CD14-positive monocyte (primary cell): ENCODE measurements around the gene CYREN. TPM values are rescaled to one million over a fixed set of nuclear protein-coding genes. Genes with fewer than 3 reads are reported as not detected.

ENCODE experiments used
- DNase-seq, 3 donors: peaks; one replicate each; pipeline ENCODE4 v3.0.0-alpha.2; 2011 to 2022
- H2AFZ ChIP-seq: 2 replicates; pipeline ENCODE4 v1.6.0; 2012; ENCODE audit warnings: mild to moderate bottlenecking, low read depth, low read length, inconsistent platforms; ENCODE audit not compliant: insufficient read depth, poor library complexity, severe bottlenecking
- H3K27ac ChIP-seq, 2 donors: 1 replicate in 1 of 2; 2 replicates in 1 of 2; pipeline ENCODE4 v1.5.1; 2012 to 2013; ENCODE audit warnings: low read length in 2 of 2, control low read depth in 1 of 2, inconsistent platforms in 1 of 2, low read depth in 1 of 2, mild to moderate bottlenecking in 1 of 2
- H3K27me3 ChIP-seq, 2 donors: one replicate each; pipeline versions ENCODE4 v1.6.0 to v1.6.1; 2011 to 2013; ENCODE audit warnings: low read length in 2 of 2; ENCODE audit not compliant: control insufficient read depth in 2 of 2, insufficient read depth in 2 of 2
- H3K36me3 ChIP-seq, 2 donors: replicated peaks in 1 of 2; 1 replicate in 1 of 2; 2 replicates in 1 of 2; pipeline versions ENCODE4 v1.5.1 to v1.6.1; 2012 to 2013; ENCODE audit warnings: low read length in 2 of 2, control low read depth in 1 of 2, inconsistent platforms in 1 of 2, mild to moderate bottlenecking in 1 of 2; ENCODE audit not compliant: insufficient read depth in 2 of 2, control insufficient read depth in 1 of 2
- H3K4me1 ChIP-seq, 2 donors: 1 replicate in 1 of 2; 2 replicates in 1 of 2; pipeline versions ENCODE4 v1.5.1 to v1.6.1; 2012 to 2013; ENCODE audit warnings: low read length in 2 of 2, control low read depth in 1 of 2, inconsistent platforms in 1 of 2, mild to moderate bottlenecking in 1 of 2, moderate library complexity in 1 of 2; ENCODE audit not compliant: insufficient read depth in 2 of 2, control insufficient read depth in 1 of 2
- H3K4me2 ChIP-seq: replicated peaks from 2 replicates; pipeline ENCODE3; 2012; ENCODE audit warnings: low read length, moderate library complexity, mild to moderate bottlenecking; ENCODE audit not compliant: poor library complexity, severe bottlenecking; ENCODE audit errors: extremely low read depth
- H3K4me3 ChIP-seq, 3 experiments: fragments of 200-600 bp in 1 of 3; sonication (generic) in 1 of 3; replicated peaks in 1 of 3; 1 replicate in 2 of 3; 2 replicates in 1 of 3; pipeline ENCODE4 v1.5.1; 2011 to 2013; ENCODE audit warnings: low read length in 3 of 3, mild to moderate bottlenecking in 3 of 3, control low read depth in 2 of 3, low read depth in 2 of 3, inconsistent platforms in 1 of 3, moderate library complexity in 1 of 3
- H3K79me2 ChIP-seq: 2 replicates; pipeline ENCODE4 v1.6.0; 2012; ENCODE audit warnings: mild to moderate bottlenecking, control low read depth, inconsistent platforms, low read length, moderate library complexity; ENCODE audit not compliant: insufficient read depth
- H3K9ac ChIP-seq: 2 replicates; pipeline ENCODE4 v1.6.0; 2017; ENCODE audit warnings: low read length, mild to moderate bottlenecking; ENCODE audit not compliant: insufficient read depth, poor library complexity, severe bottlenecking
- H3K9me3 ChIP-seq, 2 donors: replicated peaks in 1 of 2; 1 replicate in 1 of 2; 2 replicates in 1 of 2; pipeline versions ENCODE4 v1.5.1 to v1.6.1; 2012 to 2013; ENCODE audit warnings: low read length in 2 of 2, control low read depth in 1 of 2; ENCODE audit not compliant: control insufficient read depth in 1 of 2, insufficient read depth in 1 of 2
- H4K20me1 ChIP-seq: 2 replicates; pipeline ENCODE4 v1.6.0; 2012; ENCODE audit warnings: mild to moderate bottlenecking, low read length, control low read depth, moderate library complexity; ENCODE audit not compliant: insufficient read depth
- H3K27ac Mint-ChIP-seq, 7 donors: one replicate each; pipeline ENCODE4 v1.8.0; 2020; ENCODE audit warnings: mild to moderate bottlenecking in 7 of 7, mixed read lengths in 7 of 7, moderate library complexity in 6 of 7, inconsistent platforms in 2 of 7
- H3K27me3 Mint-ChIP-seq, 3 donors: one replicate each; pipeline ENCODE4 v1.8.0; 2021 to 2022; ENCODE audit warnings: low read depth in 3 of 3, mild to moderate bottlenecking in 3 of 3, mixed read lengths in 3 of 3, moderate library complexity in 3 of 3, inconsistent platforms in 1 of 3
- H3K36me3 Mint-ChIP-seq, 2 donors: one replicate each; pipeline ENCODE4 v1.8.0; 2020; ENCODE audit warnings: mixed read lengths in 2 of 2, inconsistent platforms in 1 of 2, mild to moderate bottlenecking in 1 of 2
- H3K4me1 Mint-ChIP-seq: one replicate; pipeline ENCODE4 v1.8.0; 2020; ENCODE audit warnings: mild to moderate bottlenecking, mixed read lengths
- H3K4me3 Mint-ChIP-seq, 2 donors: one replicate each; pipeline ENCODE4 v1.8.0; 2020; ENCODE audit warnings: mild to moderate bottlenecking in 2 of 2, mixed read lengths in 2 of 2, moderate library complexity in 1 of 2
- H3K9me3 Mint-ChIP-seq, 7 donors: one replicate each; pipeline ENCODE4 v1.8.0; 2020 to 2022; ENCODE audit warnings: mixed read lengths in 7 of 7, mild to moderate bottlenecking in 6 of 7, moderate library complexity in 6 of 7, inconsistent platforms in 2 of 7
- WGBS: methylation state at CpG from one replicate; pipeline ENCODE4 v1.1.5; 2013; ENCODE audit warnings: missing lambda C conversion rate; ENCODE audit not compliant: insufficient coverage; 5-methylcytosine and 5-hydroxymethylcytosine counted together
- intact Hi-C, 2 donors: fragments of 100-400 bp; cut with micrococcal nuclease; formaldehyde crosslinking; loops; one replicate each; pipeline versions ENCODE4 v1.15.0 to v1.15.1; 2023
- polyA plus RNA-seq, 3 donors: library from polyadenylated mRNA; depleted of rRNA in 1 of 3; unstranded in 2 of 3; stranded (reverse) in 1 of 3; fragments of 300-500 nt in 2 of 3; fragments of >200 nt in 1 of 3; fragmentation: Illumina TruSeq in 2 of 3; gene quantifications; 1 replicate in 2 of 3; 2 replicates in 1 of 3; pipeline ENCODE4 v1.2.3, GENCODE V29; 2012 to 2021
- TF ChIP-seq, protein P1 (sequence below): fragments of 200-600 bp; IDR thresholded peaks from one replicate; pipeline ENCODE4 v1.8.0; 2022; ENCODE audit warnings: antibody characterized with exemption, mild to moderate bottlenecking

CYREN gene
- polyA plus RNA-seq, 3 donors, result 20.6 to 47.4 (median 40.1) TPM

DNA sequence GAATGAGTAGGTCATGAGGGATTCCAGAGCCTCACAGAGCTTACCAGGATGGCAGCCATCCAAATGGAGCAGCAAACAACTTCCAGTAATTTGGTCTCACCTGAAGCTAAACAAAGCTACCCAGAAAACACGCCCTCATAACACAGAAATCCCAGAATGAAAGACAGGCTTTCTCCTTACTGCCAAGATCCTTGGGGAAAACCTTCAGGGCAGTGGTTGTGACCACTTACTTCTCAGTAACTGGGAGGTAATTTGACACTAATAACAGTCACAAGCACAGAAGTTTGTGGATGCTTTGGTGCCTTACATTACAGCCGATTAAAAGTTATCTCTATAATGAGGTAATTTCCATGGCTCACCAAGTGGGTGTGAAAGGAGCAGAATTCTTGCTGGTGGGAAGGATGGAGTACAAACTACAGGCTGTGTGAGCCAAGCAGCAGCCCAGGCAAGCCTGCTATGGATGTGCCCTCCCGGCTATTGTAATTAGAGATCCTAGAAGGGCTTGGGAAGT, 30.4 kb upstream of the CYREN start:
- Mint-ChIP-seq H3K27ac (no peak overlapping the region), H3K27me3 (no peaks in the 10 kb centered on the region), H3K9me3 (no peaks in the 10 kb centered on the region), H3K4me1 (no peaks in the 10 kb centered on the region), H3K36me3 (peaks cover 91 to 98% of the 10 kb centered on the region in 2 donors), H3K4me3 (no peak overlapping the region)
- Histone ChIP-seq H3K9me3 (no peaks in the 10 kb centered on the region), H3K4me3 (no peak overlapping the region), H3K4me1 (no peaks in the 10 kb centered on the region), H2AFZ (no peak overlapping the region), H3K36me3 (peaks cover 94 to 100% of the 10 kb centered on the region in 2 donors), H3K79me2 (no peaks in the 10 kb centered on the region), H3K4me2 (no peak overlapping the region), H3K27me3 (no peaks in the 10 kb centered on the region), H3K27ac (no peak overlapping the region), H3K9ac (no peak overlapping the region), H4K20me1 (no peaks in the 10 kb centered on the region)
- WGBS, result no CpG with 5 or more reads among the region's 3 CpGs
- intact Hi-C loops, result no loop called here
- TF ChIP-seq, protein P1, sequence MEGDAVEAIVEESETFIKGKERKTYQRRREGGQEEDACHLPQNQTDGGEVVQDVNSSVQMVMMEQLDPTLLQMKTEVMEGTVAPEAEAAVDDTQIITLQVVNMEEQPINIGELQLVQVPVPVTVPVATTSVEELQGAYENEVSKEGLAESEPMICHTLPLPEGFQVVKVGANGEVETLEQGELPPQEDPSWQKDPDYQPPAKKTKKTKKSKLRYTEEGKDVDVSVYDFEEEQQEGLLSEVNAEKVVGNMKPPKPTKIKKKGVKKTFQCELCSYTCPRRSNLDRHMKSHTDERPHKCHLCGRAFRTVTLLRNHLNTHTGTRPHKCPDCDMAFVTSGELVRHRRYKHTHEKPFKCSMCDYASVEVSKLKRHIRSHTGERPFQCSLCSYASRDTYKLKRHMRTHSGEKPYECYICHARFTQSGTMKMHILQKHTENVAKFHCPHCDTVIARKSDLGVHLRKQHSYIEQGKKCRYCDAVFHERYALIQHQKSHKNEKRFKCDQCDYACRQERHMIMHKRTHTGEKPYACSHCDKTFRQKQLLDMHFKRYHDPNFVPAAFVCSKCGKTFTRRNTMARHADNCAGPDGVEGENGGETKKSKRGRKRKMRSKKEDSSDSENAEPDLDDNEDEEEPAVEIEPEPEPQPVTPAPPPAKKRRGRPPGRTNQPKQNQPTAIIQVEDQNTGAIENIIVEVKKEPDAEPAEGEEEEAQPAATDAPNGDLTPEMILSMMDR, result no peak
- DNase-seq, result no peak

DNA sequence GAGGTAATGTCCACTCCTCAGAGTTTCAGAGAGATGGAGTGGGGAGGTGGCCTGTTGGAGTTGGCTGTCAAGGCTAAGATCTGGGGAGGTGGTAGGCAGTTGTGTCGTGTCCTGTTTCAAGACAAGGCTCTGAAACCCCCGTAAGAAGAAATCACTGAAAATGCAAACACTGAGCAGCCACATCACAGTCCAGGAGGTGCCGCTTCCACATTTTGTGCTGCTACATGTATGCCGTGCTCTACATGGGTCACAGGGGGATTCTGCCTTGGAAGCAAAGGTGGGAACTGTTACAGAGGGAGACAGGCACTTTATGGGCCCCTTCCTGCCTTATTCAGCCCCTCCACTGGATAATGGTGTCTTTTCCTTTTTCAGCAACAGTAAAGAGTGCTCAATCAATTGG, 28.9 kb upstream of the CYREN start:
- Histone ChIP-seq H3K4me2 (no peak overlapping the region), H3K9ac (no peak overlapping the region), H3K4me1 (no peaks in the 10 kb centered on the region), H3K4me3 (no peak overlapping the region), H3K27ac (no peak overlapping the region), H2AFZ (no peak overlapping the region), H3K27me3 (no peaks in the 10 kb centered on the region), H3K9me3 (no peaks in the 10 kb centered on the region), H3K36me3 (peaks cover 92 to 100% of the 10 kb centered on the region in 2 donors), H4K20me1 (no peaks in the 10 kb centered on the region), H3K79me2 (no peaks in the 10 kb centered on the region)
- no peak overlapping the region for H3K27ac Mint-ChIP-seq
- 96% methylated on average over 3 of the region's 4 CpGs for WGBS
- intact Hi-C loops, result no loop called here
- H3K4me1 Mint-ChIP-seq, result no peaks in the 10 kb centered on the region
- TF ChIP-seq, protein P1, result no peak
- H3K4me3 Mint-ChIP-seq, result no peak overlapping the region
- peaks cover 93 to 98% of the 10 kb centered on the region in 2 donors for H3K36me3 Mint-ChIP-seq
- DNase-seq, result no peak
- H3K27me3 Mint-ChIP-seq, result no peaks in the 10 kb centered on the region
- no peaks in the 10 kb centered on the region for H3K9me3 Mint-ChIP-seq
